Measurements from ENCODE around the gene RHO.
"Not testable (repeated sequence)": the region's sequence is repeated elsewhere in the genome, so short reads cannot be mapped to it uniquely, and the experiment has no call there.

Gene RHO

DNA sequence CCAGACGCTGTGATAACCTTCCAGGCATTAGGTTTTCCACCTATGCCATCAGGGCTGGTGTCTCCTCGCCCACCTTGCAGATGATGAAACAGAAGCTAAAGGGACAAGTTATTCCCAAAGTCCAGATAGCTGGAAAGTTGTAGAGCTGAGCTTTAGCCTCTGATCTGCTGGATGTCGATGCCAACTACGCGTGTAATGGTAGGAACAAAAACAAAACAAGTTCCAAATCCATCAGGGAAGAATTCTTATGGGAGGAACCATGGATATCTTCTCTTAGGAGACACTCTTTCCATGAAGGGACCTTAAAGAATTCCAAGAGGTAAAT lies 28.1 kb upstream of the RHO start:
- no peak for DNase-seq

DNA sequence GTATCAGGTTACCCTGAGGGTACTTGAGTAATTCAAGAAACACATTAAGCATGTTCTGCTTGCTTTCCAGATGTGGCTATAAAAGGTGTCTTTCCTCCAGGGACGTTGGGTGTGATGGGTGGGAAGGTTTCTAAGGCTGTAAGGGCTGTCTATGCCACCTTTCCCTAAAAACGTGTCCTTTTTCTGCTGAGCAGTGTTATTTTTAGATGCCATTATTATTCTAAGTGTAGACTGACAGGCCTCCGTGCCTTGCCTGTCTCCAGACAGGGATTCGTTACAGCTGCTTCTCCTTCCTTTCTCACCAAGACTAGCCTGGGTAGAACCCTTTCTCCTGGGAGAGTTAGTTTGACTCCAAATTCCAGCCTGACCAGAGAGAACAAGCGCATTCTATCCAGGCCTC lies 26.8 kb upstream of the RHO start:
- DNase-seq: no peak

DNA sequence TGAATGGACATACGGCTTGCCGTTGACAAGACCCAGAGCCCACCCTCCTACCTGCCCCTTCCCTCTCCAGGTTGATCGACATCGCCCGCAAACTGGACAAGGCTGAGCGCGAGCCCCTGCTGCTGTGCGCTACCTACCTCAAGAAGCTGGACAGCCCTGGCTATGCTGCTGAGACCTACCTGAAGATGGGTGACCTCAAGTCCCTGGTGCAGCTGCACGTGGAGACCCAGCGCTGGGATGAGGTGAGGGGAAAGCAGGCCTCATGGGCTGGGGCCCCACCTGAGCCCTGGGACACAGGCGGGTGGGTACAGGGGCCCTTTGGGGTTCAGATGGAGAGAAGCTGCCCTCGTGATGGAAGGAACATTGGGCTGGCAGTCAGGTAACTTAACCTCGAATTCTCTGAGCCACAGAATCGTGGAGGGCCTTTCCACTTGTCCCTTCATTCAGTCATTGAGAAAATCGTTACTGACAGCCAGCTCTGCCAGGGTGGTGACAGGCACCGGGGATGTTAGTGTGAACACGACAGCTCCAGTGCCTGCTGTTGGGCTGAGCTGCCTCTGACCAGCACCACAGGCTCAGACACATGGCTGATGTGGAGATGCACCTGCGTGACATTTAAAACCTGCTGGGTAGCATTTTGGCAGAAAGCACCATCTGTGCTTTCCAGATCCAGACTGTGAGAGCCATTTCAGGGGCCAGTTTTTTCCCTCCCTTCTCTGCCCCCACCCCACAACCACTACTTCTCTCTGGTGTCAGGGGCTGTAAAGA lies 25.6 kb upstream of the RHO start:
- DNase-seq: no peak

DNA sequence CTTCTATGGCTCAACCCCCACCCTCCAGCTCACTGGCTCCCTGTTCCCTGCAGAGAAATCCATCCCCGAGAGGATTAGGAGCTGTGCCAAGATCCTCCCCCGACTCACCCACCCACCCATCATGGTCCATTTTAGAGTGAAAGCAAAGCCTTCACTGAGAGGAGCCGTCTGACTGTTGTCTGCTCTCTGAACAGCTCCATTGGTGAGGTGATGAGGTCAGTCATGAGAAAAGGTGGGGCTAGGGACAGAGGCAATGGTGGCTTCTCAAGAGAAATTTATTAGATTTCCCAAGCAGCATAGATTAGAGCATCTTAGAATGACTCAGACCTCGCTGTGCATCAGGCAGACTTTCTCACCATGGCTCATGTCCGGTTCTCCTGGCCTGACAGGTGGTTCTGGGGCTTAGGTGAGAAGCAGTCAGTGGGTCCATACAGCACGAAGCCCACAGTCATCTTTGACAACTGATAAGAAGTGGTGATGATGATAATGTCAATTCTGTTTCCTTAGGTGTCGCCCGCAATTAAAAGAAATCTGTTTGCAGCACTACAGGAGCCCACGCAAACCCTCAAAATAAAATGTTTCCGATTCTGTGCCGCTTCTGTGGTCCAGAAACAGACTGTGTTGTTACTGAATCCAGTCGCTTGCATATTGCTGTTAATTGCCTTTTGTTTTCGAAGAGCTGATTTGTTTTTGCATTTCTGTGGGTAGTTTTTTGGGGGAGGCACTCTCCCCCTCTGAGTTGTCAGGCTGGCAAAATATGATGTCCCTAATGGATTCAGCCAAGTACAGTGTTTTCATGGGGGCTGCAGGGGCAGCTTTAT lies 24.8 kb upstream of the RHO start:
- DNase-seq: peak; percentile 31

DNA sequence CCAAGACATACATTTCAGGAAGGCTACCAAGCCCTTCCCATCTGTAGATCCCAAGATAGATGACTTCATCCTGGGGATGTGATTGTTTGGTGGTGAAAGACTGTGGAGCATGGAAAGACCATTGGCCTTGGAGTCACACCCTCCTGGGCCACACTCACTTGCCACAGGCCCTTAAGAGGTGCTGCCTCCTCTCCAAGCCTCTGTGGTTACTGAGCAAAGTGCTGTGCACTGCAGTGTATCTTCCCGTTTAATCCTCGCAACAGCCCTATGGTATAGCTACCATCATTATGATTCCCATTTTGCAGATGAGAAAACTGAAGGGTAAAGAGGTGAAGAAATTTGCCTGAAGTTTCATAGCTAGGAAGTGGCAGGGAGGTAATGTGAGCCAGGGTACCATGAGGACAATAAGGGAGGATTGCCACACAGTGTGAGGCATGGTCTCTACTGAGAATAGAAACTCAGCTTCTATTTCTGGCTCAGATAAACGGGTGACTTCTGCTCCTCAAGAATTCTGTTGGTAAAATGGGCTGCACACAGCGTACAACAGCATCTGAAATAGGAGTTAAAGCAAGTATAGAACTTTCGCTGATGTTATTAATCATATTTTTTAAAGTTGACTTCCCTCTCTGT lies 23.9 kb upstream of the RHO start:
- no peak for DNase-seq

DNA sequence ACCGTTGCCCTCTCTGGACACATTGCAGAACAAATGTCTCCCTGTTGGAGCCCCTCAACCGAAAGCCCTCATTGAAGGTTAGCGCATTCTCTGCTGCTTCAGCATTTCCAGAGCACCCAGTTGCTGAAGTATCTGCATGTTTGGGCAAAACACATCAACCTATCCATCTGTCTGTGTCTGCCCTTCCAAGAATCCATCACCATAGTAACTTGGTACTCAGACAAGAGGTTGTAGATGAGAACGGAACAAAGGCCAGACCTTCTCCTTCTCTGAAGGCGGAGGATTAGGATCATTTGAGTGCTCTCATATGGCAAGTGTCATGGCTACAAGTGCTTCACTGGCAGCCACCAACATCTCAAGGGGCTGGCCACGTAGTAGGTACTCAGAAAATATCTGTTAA lies 23.1 kb upstream of the RHO start:
- no peak for DNase-seq

DNA sequence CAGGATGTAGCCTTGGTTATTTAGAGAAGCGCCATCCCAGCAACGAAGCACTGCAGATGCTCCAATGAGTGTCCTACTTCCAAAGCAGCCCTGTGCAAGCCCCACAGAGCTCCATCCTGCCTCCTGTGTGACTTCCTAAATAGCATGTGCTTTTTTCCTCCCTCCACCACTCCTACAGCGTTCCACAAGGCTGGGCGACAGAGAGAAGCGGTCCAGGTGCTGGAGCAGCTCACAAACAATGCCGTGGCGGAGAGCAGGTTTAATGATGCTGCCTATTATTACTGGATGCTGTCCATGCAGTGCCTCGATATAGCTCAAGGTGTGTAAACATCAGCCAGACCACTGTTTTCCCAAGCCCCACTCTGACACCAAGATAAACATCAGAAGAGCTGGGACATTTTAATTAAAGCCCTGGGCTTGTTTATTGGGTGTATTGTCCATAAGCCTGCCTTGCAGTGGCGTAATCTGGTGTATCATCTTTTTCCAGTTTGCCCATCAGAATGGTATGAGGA lies 22.2 kb upstream of the RHO start:
- DNase-seq: no peak

DNA sequence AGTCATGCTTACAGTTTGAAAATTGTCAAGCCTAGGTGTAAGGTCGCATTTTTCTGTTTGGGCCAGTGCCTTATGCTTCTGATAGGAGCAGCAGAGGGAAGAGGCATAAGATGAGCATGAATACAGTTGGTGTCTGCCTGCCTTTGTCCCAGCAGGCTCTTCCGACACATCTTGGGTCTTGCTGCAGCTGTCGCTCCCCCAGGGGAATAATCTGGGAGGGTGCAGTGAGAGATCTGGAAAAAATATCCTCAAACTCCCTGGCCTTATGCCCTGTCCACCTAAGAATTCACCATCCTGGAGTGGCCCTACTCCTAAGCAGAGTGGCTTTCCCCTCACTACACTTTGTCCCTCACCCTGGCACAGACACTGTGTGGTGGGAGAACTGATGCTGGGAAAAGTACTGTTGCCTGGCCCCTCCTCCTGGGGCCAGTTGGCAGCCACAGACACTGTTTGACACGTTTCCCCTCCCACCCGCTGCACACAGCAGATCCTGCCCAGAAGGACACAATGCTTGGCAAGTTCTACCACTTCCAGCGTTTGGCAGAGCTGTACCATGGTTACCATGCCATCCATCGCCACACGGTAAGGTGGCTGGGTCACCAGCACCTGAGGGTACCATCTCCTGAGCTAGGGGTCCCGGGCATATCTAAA lies 21.1 kb upstream of the RHO start:
- no peak for DNase-seq

DNA sequence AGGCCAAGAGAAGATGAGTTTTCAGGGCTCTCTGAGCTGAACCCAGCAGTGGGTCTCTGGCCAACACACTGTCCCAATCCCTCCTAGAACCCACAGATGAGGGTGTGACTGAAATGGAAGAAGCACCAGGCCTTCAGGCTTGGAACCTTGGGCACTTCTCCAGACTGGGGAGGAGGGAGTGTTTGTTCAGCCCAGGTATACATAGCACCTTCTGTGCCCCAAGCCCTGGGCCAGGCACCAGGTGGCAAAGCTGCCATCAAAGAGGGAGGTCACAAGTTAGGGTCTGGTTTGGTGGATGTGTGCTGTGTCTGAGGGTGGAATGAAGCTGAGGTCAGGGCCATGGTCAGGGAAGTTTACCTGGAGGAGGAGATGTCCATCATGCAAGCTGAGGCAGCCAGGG lies 15.8 kb upstream of the RHO start:
- DNase-seq: no peak

DNA sequence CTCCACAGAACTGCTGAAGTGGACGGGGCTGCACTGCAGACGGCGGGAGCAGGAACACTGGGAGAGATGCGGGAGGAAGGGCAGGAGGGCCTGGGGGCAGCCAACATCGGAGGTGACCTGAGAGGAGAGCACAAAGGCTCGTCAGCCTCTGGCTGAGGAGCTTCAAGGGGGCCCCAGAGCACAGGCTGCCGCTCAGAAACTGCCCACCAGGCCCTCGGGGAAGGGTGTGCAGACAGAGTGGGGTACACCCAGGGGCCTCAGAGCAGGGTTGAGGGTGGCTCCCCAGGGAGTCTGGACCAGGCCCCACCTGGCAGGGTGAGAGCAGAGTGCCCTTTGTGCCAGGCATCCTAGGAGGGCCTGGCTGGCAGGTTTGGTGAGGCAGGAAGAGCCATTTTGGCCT lies 14.7 kb upstream of the RHO start:
- DNase-seq: no peak

DNA sequence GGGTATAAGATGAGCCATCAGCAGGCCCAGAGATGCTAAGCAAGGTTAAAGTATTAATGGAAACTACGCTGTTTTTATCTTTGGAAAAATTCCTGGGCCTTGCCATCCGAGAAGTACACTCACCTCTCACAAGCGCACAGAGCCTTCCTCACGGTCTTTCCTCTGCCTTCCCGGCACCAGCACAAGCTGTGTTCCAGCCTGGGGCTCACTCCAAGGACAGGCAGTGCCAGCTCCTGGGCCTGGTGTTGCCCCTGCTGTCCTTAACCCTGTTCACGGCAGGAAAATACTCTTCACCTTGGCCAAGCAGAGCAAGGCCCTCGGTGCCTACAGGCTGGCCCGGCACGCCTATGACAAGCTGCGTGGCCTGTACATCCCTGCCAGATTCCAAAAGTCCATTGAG lies 14.3 kb upstream of the RHO start:
- DNase-seq: no peak

DNA sequence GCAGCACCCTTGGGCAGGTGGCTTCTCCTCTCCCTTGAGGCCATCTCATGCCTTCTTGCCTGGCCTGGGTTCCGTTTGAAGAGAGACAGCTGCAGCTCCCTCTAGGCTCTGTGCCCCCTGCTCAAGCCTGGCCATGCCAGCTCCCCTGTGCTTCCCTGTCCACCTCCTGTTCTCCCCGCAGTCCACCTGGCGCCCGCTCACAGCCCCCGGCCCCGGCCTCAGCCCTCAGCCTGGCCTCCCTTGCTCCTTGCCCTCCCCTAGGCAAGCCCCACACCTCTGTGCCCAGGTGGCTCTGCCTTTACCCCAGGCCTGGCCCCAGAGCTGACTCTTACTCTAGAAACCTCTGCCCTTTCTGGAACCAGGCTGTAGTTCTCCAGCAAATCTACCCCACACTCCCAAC lies 13.9 kb upstream of the RHO start:
- DNase-seq: no peak

DNA sequence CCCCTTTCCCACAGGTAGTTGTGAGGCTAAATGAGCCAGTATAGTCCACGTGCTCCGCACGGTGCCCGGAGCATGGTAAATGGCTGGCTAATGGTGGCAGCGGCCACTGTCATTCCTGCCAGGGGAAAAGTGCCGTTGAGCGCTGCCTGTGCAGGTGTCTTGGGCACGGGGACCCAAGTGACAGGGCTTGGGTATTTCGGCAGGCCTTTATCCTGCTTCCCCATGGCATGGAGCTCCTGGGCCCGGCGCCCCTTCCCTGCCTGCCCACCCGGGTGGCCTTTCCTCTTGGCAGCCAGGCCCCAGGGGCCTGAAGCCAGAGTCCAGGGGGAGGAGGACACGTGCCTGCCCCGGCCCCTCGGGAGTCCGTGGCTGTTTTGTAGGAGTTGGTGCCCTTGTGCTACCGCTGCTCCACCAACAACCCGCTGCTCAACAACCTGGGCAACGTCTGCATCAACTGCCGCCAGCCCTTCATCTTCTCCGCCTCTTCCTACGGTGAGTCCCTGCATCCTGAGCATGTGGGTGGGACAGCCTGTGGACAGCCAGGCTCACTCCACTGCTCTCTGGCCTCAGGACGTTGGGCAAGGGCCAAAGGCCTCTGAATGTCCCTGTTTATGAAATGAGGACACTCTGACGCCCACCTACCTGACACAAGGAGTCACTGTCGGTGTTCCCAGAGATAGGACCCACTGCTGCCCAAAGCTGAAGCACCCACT lies 13.2 kb upstream of the RHO start:
- DNase-seq: not testable (repeated sequence)

DNA sequence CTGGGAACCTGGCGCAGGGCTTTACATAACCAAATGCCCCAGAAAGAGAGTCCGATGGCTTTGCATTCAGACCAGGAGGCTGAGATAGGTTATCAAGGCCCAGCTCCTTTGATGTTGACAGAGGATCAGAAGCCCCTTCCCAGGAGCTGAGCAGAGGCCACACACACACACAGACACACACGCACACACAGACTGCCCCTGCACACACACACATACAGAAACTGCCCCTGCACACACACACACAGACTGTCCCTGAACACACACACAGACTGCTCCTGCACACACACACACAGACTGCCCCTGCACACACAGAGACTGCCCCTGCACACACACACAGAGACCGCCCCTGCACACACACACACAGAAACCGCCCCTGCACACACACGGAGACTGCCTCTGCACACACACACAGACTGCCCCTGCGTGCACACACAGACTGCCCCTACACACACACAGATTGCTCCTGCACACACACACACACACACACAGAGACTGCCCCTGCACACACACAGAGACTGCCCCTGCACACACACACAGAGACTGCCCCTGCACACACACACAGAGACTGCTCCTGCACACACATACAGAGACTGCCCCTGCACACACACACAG lies 12.5 kb upstream of the RHO start:
- not testable (repeated sequence) for DNase-seq

DNA sequence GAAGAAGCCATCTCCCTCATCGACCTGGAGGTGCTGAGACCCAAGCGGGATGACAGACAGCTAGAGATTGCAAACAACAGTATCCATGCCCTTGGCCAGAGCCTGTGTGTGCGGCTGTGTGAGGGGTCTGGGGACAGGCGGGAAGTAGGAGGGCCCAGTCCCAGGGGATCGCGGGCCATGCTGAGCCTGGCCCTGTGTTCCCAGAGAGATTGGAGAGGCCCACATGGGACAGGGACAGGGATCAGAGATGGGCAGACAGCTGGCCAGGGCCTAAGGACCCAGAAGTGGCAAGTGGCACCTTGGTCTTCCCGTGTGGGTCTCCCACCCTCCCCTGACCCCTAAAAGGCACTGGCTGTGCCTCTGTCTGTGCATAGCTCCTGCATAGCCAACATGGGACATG lies 10.9 kb upstream of the RHO start:
- DNase-seq: no peak

DNA sequence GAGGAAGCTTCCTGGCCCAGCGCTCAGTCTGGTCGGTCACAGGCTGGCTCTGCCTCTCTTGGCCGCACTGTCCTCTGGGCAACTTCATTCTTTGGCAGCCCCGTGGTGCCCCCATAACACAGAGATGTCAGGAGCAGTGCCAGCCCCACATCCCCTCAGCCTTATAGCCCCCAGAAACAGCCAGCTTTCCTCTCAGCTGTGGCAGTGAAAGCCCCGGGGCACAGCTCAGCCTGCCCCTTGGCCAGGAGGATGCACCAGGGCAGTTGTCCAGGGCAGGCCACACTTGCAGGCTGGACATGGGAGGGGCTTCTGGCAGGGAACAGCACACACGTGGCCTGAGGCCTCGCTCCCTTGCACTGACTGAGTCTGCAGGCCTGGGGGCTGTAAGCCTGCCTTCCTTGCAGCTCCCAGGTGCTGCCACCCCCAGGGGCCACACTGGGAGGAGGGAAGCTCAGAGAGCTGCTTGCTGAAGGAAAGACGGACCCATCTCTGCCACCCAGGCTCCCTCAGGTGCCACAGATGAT lies 10.3 kb upstream of the RHO start:
- no peak for DNase-seq

DNA sequence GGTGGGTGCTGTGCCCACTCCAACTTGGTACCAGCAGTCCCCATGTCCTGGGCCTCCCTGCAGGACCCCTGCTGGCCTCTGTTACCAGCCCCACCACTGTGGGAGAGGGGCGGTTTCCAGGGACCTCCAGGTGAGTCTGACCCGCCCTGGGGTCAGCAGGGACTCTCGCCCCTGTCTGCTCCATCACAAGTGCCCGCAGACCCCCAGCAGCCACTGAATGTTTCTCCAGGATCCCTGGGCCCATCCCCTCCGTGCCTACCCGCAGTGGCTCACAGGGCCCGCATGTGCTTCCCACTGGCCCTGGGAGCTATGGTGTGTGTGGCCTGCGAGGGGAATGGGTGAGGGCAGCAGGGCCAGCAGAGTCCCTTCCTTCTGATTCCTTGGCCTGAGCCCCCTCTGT lies 9.9 kb upstream of the RHO start:
- DNase-seq: no peak

DNA sequence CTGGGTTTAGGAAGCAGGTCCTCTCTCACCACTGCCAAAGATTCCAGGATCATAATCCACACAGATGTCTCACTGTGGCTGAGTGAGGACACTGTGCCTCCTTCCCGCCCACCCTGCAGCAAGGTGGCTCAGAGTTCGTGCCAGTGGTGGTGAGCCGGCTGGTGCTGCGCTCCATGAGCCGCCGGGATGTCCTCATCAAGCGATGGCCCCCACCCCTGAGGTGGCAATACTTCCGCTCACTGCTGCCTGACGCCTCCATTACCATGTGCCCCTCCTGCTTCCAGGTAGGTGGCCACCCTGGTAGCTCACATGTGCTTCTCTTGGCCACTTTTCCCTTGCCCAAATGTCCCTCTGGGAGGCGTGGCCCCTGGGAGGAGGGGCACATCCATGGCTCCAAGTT lies 9.0 kb upstream of the RHO start:
- DNase-seq: no peak

DNA sequence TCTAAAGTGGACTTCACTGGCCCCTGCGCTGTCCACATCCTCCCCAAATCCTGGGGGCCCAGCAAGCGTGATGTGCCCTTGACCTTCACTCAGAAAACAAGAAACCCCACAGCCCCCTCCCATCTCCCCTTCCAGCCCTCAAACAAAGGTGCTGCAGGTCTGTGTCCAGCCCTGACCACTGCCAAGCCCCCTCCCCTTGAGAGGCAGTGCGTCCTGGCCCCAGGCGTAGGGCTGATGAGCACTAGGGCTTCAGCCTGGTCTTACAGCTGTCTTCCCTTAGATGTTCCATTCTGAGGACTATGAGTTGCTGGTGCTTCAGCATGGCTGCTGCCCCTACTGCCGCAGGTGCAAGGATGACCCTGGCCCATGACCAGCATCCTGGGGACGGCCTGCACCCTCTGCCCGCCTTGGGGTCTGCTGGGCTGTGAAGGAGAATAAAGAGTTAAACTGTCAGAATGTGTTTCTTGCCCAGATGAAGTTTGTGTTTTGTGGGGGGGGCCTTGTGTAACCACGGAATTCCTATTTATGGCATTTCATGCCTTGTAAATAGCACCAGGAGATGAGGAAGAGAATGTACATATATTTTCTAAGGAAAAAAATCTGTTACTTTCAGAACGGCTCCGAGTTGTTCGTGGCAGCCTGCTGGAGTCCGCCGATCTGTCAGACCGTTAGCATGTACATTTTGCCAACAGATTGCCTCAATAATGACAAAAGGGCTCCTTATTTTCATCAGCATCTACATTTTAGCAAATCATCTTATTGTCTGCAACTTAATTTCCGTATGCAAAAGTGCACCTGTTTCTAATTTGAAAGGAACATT lies 8.3 kb upstream of the RHO start:
- no peak for DNase-seq

DNA sequence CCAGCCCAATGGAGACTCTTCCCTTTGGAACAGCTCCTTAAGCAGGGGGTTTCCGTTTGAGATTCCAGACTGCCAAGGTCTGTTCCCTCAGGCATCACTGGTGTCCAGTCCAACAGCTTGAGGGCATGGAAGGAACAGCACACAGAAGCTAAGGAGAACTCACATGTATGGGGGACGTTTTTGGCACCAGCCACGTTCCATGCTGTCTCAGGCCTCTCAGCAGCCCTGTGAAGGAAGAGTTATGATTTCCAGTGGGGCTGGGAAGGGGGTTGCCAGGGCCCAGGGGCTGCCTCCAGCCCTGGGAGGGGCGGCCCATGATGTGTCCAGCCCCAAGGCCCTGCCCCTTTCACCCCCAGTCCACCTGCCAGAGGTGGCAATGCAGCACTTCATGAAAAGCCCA lies 7.5 kb upstream of the RHO start:
- no peak for DNase-seq

DNA sequence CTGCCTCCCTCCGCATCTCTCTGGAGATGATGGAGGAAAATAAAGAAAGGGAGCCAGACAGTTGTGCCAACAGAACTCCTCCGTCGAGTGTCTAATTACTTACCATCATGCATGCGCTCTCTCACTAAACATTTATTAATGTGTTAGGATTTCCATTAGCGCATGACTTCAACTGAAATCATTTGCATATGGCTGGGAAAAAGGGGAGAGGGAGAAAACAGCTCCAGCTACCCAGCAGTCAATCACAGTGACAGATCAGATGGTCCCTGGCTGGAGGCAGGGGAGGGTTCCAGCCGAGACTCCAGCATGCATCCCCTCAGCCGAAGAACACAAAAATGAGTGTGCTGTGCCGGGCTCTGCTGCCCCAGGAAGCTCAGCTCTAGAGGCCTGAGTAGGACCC lies 6.8 kb upstream of the RHO start:
- DNase-seq: no peak

Data from NCI-H2227 treated with DMSO at 0.1 percent for 48 hours (cell line).